Bone marrow (tissue), 2 donors: ENCODE measurements around the gene TESPA1.
A peak's percentile ranks its signal among the peaks of the same experiment; 100 is the strongest.
"Not testable (repeated sequence)": the region's sequence is repeated elsewhere in the genome, so short reads cannot be mapped to it uniquely, and the experiment has no call there.

Experiments used
- DNase-seq, 2 donors: peaks; one replicate each; lab custom pipeline; 2025; lab: John Stamatoyannopoulos, UW

Gene TESPA1

DNA sequence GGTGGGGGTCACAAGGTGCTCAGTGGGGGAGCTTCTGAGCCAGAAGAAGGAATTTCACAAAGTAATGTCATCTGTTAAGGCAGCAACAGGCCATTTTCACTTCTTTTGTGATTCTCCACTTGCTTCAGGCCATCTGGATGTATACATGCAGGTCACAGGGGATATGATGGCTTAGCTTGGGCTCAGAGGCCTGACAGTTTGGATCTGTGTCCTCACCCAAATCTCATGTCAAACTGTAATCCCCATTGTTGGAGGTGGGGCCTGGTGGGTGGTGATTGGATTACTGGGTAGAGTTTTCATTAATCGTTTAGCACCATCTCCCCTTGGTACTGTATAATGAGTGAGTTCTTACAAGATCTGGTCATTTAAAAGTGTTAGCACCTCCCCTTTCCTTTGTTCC is 36.4 kb downstream of the TESPA1 start:
- DNase-seq, result no peak

DNA sequence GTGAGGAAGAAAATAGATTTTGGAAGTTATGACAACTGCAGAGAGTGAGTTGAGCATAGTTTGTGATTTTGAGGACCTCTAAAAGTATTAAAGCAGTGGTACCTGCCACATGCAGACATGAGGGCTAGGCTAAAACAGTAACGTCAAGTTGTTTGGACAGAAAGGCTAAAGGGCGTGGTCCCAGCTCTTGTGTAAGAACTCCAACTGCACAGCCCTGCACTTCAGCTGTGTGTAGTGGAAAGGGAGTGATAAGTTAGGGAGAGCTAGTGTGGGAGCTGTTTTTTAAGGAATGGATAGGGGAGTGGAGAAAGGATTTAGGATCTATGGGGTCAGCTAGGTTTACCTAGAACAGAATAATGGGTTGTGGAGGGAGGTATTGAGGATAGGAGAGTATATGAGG is 39.5 kb downstream of the TESPA1 start:
- DNase-seq, result no peak

DNA sequence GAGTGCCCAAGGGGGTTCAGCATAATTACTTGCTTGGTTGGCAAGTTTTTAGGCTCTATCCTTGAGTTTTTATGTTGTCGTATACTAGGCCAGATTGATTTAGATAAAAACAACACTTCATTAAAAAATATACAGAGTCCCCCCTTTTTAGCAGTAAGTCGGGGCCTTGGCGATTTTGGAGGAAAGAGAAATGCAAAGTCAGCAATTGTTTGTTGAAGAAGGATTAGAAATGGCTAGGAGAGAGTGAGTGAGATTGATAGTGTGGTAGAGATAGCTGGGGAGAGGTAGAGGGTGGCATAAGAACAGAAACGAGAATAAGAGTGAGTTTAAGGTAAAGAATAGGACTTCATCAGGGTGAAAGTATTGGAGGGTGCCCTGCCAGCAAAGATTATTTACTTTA is 41.3 kb downstream of the TESPA1 start:
- not testable (repeated sequence) for DNase-seq

DNA sequence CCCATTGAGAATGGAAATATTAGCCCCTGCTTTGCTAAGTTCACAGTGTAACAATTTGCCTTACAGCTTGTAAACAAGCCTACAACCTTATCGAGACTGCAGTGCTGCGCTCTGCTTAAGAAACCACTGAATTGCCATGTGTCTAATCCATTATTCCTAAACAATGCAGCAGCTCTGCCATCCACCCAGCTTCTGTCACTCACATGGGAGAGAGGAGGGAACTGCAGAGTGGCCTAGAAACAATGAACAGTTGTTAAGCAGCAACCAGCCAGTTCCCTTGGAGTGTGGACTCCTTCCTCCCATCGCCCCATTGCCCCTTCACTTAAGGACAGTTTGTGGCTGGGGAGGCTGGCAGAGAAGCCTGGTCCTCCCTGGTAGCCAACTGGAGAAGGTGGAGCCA is 42.9 kb downstream of the TESPA1 start:
- DNase-seq, result no peak

DNA sequence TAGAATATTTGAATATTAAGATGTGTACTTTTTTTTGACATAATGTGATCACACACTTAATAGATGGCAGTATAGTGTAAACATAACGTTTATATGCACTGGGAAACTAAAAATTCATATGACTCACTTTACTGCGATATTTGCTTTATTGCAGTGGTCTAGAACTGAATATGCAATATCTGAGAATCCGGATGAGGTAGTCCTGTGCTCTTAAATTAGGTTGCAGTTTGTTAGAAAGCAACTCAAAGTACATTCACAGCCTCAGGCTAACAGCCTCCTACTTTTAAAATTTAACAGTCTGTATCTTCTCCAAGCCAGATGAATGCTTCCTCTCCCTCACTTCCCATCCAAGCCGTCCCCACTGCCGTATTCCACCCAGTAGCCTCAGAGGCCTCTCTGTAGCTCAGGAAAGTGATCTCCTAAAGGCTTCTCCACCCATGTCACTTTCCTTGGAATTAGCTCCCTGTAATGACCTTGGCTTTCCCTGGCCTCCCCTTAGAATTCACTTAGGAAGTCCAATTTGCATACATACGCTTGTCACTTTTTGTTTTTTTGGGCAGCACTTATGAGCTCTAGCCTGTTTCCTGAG is 43.7 kb downstream of the TESPA1 start:
- no peak for DNase-seq

DNA sequence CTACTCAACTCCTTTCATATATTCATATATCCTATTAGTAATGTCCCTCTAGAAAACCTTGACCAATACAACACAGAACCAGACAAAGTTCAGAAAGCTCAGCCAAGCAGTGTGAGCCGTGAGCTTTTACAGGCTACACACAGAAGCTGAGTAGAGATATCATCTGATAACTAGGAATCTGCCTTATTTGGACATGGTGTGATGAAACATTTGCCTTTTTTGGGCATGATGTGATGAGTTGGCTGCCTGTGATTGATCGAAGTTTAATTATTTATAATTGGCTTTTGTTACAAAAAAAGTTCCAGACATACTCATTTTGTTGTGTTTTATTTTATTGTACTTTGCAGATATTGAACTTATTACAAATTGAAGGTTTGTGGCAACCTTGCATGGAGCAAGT is 46.6 kb downstream of the TESPA1 start:
- DNase-seq, result no peak

DNA sequence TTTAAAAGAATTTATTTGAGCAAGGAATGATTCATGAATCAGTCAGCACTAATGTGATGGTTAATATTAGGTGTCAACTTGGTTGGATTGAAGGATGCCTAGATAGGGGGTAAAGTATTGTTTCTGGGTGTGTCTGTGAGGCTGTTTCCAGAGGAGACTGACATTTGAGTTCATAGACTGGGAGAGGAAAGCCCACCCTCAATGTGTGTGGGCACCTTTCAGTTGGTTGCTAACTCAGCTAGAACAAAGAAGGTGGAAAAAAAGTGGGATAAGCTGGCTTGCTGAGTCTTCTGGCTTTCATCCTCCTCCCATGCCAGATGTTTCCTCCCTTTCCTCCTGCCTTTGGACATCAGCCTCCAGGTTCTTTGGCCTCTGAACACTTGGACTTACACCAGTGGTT is 47.2 kb downstream of the TESPA1 start:
- DNase-seq, result no peak

DNA sequence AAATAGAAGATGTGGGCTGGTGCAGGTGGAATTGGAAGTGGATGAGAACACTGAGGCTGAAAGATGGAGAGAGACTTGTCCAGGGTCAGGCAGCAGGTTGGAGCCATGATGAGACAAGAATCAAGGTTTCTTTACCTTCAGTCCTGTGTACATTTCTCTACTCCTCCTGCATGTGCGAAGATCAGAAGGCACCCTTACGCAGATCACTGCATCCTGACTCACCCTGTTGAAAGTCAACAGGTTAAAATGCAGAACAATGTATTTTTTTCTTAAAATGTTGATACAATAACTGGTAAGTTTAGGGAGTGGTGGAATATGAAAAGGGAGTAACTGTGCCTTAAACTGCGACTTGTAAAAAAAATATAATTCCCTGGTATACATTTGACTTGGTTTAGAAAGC is 47.8 kb downstream of the TESPA1 start:
- DNase-seq, result no peak

DNA sequence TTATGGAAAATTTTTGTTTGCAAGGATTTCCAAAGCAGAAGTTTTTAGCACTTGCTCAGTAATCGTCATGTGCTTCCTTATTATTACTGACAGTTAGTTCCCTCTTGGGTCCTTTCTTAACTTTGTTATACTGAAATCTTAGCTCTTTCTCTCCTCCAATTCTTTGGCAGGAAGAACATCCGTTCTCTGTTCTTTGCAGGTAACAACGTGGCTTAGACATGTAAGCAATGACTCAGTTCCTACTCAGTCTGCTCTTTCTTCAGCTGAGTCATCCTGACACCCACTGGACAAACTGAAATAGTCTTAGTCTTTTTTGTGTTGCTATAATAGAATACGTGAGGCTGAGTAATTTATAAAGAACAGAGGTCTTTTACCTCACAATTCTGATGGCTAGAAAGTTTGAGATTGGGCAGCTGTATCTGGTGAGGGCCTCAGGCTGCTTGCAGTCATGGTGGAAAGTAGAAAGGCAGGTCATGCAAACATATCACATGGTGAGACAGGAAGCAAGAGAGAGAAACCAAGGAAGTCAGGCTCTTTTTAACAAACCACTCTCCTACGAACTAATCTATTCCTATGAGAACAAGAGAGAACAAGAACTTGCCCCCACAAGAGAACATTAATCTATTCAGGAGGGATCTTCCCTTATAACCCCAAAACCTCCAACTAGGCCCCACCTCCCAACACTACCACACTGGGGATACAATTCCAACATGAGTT is 49.2 kb downstream of the TESPA1 start:
- DNase-seq, result peak in 1 of 2 donors; percentile 84

DNA sequence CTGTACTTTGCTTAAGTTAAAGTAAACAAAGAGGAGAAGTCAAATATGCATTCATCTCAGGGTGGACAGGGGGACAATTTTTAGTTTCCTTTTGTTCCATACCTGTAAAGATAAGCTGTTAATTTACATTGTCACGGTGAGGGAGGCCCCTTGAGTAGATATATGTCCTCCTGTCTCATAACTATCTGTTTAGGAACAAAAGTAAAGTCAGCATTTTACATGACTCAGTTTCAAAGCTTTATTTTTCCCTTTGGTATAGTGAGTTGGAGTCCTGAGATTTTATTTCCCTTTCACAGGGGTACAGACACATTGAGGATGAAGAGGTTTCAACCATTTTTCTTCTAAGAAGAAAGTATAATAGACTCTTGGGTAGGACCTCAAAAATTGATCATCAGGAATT is 50.1 kb downstream of the TESPA1 start:
- DNase-seq, result no peak

DNA sequence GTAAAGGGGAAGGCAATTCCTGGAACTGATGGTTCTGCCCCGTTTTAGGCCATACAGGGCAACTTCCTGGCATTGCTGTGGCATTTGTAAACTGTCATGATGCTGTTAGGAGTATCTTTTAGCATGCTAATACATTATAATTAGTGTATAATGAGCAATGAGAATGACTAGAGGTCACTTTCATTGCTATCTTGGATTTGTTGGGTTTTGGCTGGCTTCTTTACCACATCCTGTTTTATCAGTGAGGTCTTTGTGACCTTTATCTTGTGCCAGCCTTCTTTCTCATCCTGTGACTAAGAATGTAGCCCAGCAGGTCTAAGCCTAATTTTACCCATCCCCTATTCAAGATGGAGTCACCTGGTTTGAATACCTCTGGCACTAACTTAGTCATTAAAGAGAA is 51.2 kb downstream of the TESPA1 start:
- DNase-seq, result peak in 1 of 2 donors; percentile 9

DNA sequence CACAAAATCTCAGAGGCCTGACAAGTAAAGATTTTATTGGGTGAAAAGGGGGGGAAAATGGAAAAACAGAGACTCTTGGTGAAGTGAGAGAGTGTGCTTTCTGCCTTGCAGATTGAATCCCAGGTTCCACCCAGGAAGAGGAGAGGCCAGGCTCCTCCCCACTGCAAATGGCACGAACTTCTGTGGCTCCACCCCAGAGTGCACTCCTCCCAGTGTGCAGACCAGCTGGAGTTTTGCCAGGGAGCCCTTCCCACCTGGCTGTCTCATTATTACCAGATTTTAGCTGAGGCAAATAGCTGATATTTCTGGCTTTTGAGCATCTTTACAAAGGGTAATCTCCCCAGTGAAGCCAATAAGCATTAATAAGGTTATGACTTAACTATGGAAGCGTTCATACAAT is 51.9 kb downstream of the TESPA1 start:
- DNase-seq, result no peak

DNA sequence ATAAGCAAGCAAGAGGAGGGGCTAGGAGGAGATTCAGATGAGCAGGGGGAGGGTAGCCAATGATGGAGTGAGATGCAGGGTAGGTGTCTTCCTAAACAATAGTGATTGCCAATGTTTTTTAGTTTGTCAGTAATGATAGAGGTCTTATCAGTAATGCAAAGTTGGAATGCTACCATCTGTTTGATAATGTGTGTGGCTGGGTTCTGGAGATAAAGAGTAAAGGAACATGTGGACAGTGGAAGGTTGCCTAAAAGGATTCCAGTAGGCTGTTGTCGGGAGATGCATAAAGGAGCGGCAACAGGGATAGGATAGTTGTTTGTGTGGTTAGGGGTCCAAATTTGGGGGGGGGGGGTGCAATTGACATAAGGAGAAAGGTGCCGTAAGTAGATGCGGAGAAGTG is 52.5 kb downstream of the TESPA1 start:
- no peak for DNase-seq

DNA sequence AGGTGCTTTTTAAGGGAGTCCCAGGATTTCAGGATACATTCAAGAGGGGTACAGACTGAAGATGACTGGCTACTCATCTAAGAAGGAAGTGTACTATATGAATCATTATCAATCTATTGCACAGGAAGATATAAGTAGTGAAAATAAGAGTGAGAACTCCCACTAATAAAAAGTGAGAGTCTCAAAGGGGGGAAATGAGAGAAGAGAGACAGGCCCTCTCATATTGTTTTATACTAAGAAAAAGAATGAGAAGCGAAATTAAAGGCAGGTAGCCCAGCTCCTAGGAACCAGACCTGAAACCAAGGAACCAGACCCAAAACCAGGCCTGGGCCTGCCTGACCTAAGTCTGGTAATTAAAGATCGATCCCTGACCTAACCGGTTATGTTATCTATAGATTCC is 54.6 kb downstream of the TESPA1 start:
- DNase-seq, result no peak

DNA sequence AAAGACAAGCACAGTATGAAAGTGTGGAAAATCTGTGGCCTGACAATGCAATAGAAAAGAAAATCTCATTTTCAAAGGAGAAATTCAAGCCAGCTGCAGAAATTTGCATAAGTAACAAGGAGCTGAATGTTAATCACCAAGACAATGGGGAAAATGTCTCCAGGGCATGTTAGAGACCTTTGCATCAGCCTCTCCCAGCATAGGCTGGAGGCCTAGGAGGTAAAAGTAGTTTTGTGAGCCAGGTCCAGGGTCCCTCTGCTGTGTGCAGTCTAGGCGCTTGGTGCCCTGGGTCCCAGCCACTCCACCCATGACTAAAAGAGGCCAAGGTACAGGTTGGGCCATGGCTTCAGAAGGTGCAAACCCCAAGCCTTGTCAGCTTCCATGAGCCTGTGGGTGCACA is 58.3 kb downstream of the TESPA1 start:
- no peak for DNase-seq

DNA sequence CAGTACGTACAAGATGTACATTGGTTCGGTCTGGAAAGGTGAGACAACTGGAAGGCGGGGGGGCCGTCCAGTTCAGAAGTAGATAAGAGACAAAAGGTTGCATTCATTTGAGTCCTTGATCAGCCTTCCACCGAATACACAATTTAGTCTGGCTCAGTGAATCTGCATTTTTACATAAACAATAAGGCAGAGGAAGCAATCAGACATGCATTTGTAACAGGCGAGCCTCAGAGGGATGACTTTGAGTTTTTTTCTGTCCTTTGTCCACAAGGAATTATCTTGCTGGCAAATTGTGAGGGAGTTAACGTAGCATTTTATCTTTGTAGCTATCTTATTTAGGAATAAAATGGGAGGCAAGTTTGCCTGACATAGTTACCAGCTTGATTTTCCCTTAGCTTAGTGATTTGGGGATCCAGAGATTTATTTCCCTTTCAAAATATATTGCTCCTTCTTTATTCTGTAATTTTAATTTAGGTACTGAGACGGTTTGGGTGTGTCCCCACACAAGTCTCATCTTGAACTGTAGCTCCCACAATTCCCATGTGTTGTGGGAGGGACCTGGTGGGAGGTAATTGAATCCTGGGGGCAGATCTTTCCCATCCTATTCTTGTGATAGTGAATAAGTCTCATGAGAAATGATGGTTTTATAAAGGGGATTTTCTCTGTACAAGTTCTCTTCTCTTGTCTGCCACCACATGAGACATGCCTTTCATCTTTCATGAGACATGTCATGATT is 59.4 kb downstream of the TESPA1 start:
- DNase-seq, result no peak

DNA sequence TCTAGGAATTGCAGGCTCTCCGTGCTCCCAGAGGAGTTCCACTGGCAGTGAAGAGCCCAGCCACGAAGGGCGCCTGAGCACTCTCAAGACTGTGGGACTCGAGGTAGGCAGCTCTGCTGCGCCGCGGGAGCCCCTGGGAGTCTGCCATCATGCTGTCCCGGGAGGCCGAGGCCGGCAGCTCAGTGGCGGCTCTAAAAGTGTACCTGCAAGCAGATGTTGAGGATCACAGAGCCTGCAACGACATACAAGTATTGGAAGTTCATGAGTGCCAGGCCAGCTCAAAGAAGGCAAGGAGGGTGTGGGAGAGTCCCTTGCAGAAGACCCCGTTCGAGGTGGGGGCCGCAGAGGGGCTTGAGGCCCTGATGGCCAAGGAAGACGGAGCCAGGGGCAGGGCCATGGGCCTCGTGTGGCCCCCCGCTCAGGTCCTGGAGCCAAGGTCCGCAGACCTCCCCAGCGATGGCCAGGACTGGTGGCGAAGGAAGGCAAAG is 67.5 kb downstream of the TESPA1 start:
- DNase-seq, result no peak
